GM12891 (cell line): Measurements from ENCODE around the gene MAOB.

Experiments used
- POLR2A ChIP-seq: IDR thresholded peaks from 2 replicates; pipeline ENCODE4 v1.6.1; 2011; ENCODE audit warnings: low read depth, low read length, control low read depth
- POLR2AphosphoS5 ChIP-seq: IDR thresholded peaks from 2 replicates; pipeline ENCODE4 v1.6.1; 2011; ENCODE audit warnings: low read depth, low read length, control low read depth
- POU2F2 ChIP-seq: IDR thresholded peaks from 2 replicates; pipeline ENCODE4 v1.6.1; 2011; ENCODE audit warnings: low read depth, mild to moderate bottlenecking, control low read depth, low read length, moderate library complexity
- SPI1 ChIP-seq: IDR thresholded peaks from 2 replicates; pipeline ENCODE4 v1.6.1; 2011; ENCODE audit warnings: low read depth, low read length, control low read depth
- TAF1 ChIP-seq: IDR thresholded peaks from 2 replicates; pipeline ENCODE4 v1.6.1; 2011; ENCODE audit warnings: low read depth, low read length, control low read depth

- TF ChIP-seq SPI1 (no peak), POLR2A (no peak), POLR2AphosphoS5 (no peak), TAF1 (no peak), POU2F2 (no peak)
Observed at GRCh38 chrX:43717161-43717560, 165.1 kb downstream of the MAOB start.
